ENCODE data around the gene GEMIN7.
A peak's percentile ranks its signal among the peaks of the same experiment; 100 is the strongest.

Gene GEMIN7

DNA sequence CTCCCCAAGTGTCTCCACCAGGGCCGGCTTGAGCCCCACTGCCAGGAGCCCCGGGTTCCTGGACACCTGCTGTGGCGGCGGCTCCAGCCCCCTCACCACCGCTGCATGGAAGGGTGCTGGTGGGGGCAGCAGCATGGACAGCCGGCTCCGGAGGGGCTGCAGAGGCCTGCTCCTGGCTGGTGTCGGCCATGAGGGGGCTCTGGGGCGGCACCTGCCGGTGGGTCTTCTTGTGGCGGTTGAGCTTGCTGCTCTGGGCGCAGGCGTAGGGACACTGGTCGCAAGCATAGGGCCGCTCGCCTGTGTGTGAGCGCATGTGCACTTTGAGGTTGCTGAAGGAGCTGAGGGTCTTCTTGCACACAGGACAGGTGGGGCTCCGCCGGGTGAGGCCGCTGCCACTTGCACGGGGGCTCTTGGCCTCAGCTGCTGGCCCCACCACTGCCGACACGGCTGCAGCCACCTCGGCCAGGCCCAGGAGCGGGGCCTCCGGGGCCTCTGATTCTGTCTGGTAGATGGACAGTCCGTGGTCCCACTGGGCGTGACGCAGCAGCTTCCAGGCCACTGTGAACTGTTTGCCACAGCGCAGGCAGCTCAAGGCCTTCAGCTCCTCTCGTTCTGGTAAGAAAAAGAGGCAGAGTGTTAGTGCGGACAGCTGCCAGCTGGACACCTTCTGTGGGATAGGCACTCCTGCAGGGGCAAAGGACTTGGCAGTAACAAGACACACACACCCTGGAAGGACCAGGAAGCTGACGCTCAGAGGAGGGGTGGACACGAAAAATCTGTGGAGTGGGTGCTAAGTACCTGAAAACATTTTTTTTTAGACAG lies 6.9 kb upstream of the GEMIN7 start:
- Histone ChIP-seq H3K9me3 (ENCODE audit: control insufficient read depth, low read length) (no peaks in the 10 kb centered on the region), H3K27ac (ENCODE audit: insufficient read depth, low read depth, low read length, poor library complexity, severe bottlenecking) (no peak overlapping the region), H3K4me3 (ENCODE audit: insufficient read depth, low read depth, low read length) (no peak overlapping the region), H3K4me1 (ENCODE audit: control insufficient read depth, insufficient read depth, low read length) (peaks cover 22% of the 10 kb centered on the region), H3K27me3 (ENCODE audit: control insufficient read depth, insufficient read depth, low read length, poor library complexity, severe bottlenecking) (peaks cover 22% of the 10 kb centered on the region), H3K36me3 (ENCODE audit: control insufficient read depth, insufficient read depth, low read length) (peaks cover 10% of the 10 kb centered on the region)
- 93 to 94% methylated on average over 34 of the region's 34 CpGs for WGBS, 2 experiments

DNA sequence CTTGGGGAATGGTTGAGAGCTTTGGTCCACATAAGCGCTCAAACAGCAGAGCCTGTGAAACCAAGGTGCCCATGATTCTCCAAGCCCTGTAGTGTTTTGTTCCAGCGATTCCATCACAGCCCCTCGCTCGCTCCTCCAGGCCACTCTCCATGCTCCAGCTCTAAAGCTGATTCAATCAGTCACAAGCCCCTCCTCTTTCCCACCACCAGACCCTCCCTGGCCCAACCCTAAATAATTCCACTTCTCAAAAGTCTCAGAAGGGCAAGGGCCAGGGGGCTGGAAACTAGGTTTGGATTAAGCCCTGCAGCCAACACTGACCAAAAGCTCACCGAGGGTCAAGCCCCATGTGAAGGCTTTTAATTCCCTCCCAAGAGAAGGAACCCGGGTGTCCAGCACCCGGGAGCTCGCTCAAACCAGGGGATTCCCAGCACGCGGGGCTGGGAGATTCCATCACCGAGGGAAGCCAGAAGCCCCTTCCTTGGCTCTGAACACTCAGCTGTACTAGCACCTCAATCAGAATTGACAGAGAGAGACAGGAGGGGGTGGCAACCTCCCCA lies 4.2 kb upstream of the GEMIN7 start:
- no peaks in the 10 kb centered on the region for H3K9me3 ChIP-seq (ENCODE audit: control insufficient read depth, low read length)
- H3K27me3 ChIP-seq (ENCODE audit: control insufficient read depth, insufficient read depth, low read length, poor library complexity, severe bottlenecking), result peaks cover 27% of the 10 kb centered on the region
- no peak overlapping the region for H3K27ac ChIP-seq (ENCODE audit: insufficient read depth, low read depth, low read length, poor library complexity, severe bottlenecking)
- H3K4me3 ChIP-seq (ENCODE audit: insufficient read depth, low read depth, low read length), result peak overlapping the region; percentile 27
- H3K4me1 ChIP-seq (ENCODE audit: control insufficient read depth, insufficient read depth, low read length), result peaks cover 23% of the 10 kb centered on the region
- WGBS, 2 experiments, result 26 to 29% methylated on average over 11 of the region's 11 CpGs
- peaks cover 4% of the 10 kb centered on the region for H3K36me3 ChIP-seq (ENCODE audit: control insufficient read depth, insufficient read depth, low read length)

DNA sequence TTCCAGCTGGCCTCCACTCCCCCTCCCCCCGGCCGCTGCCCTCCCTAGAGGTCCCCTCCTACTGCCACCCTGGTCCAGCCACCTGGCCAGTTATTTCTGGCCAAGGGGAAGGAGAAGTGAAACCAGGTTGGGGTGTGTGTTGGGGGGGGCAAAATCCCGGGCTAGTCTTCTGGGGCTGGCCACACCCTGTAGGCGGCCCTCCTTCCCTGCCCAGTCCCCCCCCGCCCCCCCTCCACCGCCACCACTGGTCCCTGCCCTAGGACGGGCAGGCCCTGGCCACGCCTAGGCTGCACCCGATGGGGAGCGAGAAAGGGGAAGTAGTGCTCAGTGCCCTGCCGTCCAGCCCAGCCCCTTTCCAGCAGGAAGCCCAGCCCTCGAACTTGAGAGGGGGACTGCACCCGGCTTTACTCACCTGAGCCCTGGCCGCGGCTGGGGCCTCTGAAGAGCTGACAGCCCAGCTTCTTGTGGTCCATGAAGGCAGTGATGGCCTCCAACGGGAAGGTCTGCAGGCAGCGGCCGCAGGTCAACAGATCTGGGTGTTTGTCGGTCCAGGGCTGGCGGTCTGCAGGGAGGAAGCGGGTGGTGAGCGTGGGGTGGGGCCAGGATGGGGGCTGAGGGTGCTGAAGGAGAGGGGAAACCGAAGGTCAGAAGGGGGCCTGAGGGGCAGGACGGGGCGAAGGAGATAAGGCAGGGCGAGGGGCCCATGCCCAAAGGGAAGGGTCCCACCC lies 3.6 kb upstream of the GEMIN7 start:
- 2 to 3% methylated on average over 23 to 26 of the region's 26 CpGs for WGBS, 2 experiments
- Histone ChIP-seq H3K36me3 (ENCODE audit: control insufficient read depth, insufficient read depth, low read length) (peaks cover 4% of the 10 kb centered on the region), H3K27me3 (ENCODE audit: control insufficient read depth, insufficient read depth, low read length, poor library complexity, severe bottlenecking) (peaks cover 27% of the 10 kb centered on the region), H3K4me3 (ENCODE audit: insufficient read depth, low read depth, low read length) (peak overlapping the region; percentile 31), H3K9me3 (ENCODE audit: control insufficient read depth, low read length) (no peaks in the 10 kb centered on the region), H3K4me1 (ENCODE audit: control insufficient read depth, insufficient read depth, low read length) (peaks cover 30% of the 10 kb centered on the region), H3K27ac (ENCODE audit: insufficient read depth, low read depth, low read length, poor library complexity, severe bottlenecking) (no peak overlapping the region)

DNA sequence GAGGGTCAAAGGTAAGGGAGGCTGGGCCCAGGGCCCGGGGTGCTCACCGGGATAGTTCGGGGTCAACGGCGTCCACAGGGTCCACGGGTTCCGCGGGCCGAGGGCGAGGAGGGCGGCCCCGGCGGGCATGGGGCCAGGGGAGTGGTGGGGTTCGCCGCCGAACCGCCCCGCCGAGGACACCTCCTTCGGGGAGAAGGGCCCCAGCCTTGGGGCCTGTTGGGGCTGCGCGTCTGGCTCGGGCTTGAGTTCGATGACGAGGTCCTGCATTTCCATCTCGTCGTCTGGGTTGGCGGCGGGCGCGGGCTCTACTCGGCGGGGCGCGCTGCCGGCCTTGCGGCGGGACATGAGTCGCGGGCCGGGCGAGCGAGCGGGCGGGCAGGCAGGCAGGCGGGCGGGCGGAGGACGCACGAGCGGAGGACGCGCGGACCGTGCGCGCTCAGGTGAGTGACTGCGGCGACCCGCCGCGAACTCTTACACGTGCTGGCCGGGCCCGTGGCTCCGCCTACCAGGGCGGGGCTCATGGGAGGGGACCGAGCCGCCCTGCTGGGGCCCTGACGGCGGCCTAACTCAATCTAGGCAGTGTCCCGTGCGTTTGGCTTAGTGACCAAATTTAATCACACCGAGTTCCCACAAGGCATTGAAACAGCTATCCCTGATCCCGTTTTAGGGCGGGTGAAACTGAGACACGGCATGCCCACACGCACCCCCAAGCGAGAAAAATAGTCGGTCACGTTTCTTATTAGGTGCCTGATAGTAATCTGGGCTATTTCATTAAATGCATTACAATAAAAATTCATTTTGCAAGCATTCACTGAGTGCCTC lies 2.8 kb upstream of the GEMIN7 start, which contains the start of gene ZNF296:
TSS of gene ZNF296 (minus strand) at position 450 of the 822 bp plus-strand sequence. CDS start at position 345, 105 bp downstream.
- H3K9me3 ChIP-seq (ENCODE audit: control insufficient read depth, low read length), result no peaks in the 10 kb centered on the region
- H3K36me3 ChIP-seq (ENCODE audit: control insufficient read depth, insufficient read depth, low read length), result peaks cover 4% of the 10 kb centered on the region
- H3K27me3 ChIP-seq (ENCODE audit: control insufficient read depth, insufficient read depth, low read length, poor library complexity, severe bottlenecking), result peaks cover 27% of the 10 kb centered on the region
- H3K27ac ChIP-seq (ENCODE audit: insufficient read depth, low read depth, low read length, poor library complexity, severe bottlenecking), result no peak within 1 kb of the TSS
- peak within 1 kb of the TSS; percentile 31 for H3K4me3 ChIP-seq (ENCODE audit: insufficient read depth, low read depth, low read length)
- 1 to 2% methylated on average over 81 of the region's 81 CpGs for WGBS, 2 experiments
- peaks cover 30% of the 10 kb centered on the region for H3K4me1 ChIP-seq (ENCODE audit: control insufficient read depth, insufficient read depth, low read length)

DNA sequence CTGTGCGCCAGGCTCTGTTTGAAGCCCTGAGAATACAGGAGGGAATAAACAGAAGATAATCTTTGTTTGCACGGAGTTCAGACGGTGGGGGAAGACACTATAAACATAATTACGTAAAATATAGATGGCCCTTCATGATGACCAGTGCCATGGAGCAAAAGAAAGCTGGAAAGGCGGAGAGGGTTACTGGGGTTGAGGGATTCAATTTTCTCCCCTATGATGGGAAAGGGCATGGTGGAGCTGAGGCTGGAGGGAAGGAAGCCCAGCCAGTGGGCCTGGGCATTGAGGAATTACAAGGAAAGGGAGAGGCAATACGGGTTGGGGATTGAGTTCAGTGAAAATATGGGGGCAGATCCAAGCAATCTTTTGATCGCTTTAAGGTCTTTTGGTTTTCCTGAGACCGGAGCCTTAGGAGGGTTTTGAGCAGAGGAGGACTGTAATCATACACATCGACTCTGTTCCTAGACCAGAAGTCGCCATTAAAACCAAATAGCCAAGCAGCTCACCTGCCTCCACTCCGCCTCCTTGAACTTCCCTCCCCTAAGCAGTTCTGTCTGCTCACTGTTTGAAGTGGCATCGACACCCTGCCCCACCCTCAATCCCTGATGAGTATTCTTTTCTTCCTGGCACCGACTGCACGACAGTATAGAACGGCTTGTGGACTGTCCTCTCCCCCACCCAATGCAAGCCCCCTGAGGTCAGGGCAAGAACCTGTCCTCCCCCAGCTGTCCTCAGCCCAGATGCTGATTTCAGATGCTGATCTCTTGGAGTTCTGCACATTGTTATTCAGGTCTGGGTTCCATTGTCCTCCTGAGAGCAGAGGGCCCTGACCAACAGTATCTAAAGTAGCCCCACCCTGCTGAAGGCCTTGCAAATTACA lies 2.0 kb upstream of the GEMIN7 start:
- Histone ChIP-seq H3K27me3 (ENCODE audit: control insufficient read depth, insufficient read depth, low read length, poor library complexity, severe bottlenecking) (peaks cover 27% of the 10 kb centered on the region), H3K27ac (ENCODE audit: insufficient read depth, low read depth, low read length, poor library complexity, severe bottlenecking) (no peak overlapping the region), H3K4me3 (ENCODE audit: insufficient read depth, low read depth, low read length) (peak overlapping the region; percentile 31), H3K9me3 (ENCODE audit: control insufficient read depth, low read length) (no peaks in the 10 kb centered on the region), H3K36me3 (ENCODE audit: control insufficient read depth, insufficient read depth, low read length) (no peaks in the 10 kb centered on the region), H3K4me1 (ENCODE audit: control insufficient read depth, insufficient read depth, low read length) (peaks cover 30% of the 10 kb centered on the region)
- WGBS, 2 experiments, result 68 to 71% methylated on average over 15 of the region's 15 CpGs

DNA sequence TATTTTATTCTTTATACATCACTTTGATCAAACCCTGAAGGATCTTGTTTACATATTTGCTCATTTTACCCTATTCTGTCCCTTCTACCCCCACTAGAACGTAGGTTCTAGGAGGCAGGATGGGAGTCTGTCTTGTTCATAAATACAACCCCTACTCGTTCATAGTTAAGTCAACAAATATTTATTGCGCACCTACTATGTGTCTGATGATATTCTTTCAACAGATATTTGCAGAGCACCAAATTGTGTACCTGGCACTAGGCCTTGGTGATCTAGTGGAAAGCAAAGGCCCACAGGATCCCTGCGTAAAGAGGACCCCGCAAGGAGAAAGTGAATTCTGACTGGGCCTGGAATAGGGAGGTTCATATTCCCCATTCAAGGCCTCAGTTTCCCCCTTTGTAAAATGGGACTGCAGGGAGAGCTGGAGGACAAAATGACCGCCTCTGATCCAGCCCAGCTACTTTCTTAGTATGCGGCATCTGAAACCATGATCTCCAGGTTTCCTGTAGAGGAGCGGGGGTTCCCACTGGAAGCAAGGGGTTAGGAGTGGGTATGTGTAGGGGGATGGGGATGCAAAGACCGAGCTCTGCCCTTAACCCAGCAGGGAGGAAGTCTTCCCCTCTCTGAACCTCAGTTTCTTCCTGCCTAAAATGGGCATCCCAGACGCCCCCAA lies 534 bp upstream of the GEMIN7 start:
- Histone ChIP-seq H3K4me3 (ENCODE audit: insufficient read depth, low read depth, low read length) (peak overlapping the region; percentile 86), H3K27ac (ENCODE audit: insufficient read depth, low read depth, low read length, poor library complexity, severe bottlenecking) (no peak overlapping the region), H3K4me1 (ENCODE audit: control insufficient read depth, insufficient read depth, low read length) (peaks cover 30% of the 10 kb centered on the region), H3K36me3 (ENCODE audit: control insufficient read depth, insufficient read depth, low read length) (no peaks in the 10 kb centered on the region), H3K27me3 (ENCODE audit: control insufficient read depth, insufficient read depth, low read length, poor library complexity, severe bottlenecking) (peaks cover 27% of the 10 kb centered on the region), H3K9me3 (ENCODE audit: control insufficient read depth, low read length) (no peaks in the 10 kb centered on the region)
- WGBS, 2 experiments, result 63 to 68% methylated on average over 10 of the region's 10 CpGs

DNA sequence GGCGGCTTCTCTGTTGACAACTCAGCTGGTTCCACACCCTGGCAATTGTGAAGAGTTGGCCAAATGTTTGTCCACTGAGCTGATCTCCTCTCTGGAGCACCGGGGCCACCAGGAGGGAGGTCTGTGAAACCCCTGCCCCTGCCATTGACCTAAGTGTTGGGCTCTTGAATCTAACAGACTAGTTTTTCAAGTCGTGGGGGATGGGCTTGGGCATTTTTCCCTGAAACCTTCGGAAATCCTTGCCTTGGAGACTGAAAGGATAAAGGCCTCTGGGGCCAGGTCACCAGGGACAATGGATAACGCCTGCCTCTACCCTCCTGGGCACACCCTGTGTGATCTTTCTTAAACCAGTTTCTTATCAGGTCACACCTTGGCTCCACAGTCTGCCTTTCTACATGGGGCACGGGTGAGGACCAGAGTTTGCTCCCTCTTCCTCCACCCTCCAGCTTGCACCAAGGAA lies 881 bp downstream of the GEMIN7 start:
- H3K27me3 ChIP-seq (ENCODE audit: control insufficient read depth, insufficient read depth, low read length, poor library complexity, severe bottlenecking), result peaks cover 27% of the 10 kb centered on the region
- H3K4me3 ChIP-seq (ENCODE audit: insufficient read depth, low read depth, low read length), result peak overlapping the region; percentile 86
- peaks cover 23% of the 10 kb centered on the region for H3K4me1 ChIP-seq (ENCODE audit: control insufficient read depth, insufficient read depth, low read length)
- WGBS, 2 experiments, result 1 to 3% methylated on average over 6 of the region's 6 CpGs
- no peaks in the 10 kb centered on the region for H3K9me3 ChIP-seq (ENCODE audit: control insufficient read depth, low read length)
- no peaks in the 10 kb centered on the region for H3K36me3 ChIP-seq (ENCODE audit: control insufficient read depth, insufficient read depth, low read length)
- peak overlapping the region; percentile 26 for H3K27ac ChIP-seq (ENCODE audit: insufficient read depth, low read depth, low read length, poor library complexity, severe bottlenecking)

DNA sequence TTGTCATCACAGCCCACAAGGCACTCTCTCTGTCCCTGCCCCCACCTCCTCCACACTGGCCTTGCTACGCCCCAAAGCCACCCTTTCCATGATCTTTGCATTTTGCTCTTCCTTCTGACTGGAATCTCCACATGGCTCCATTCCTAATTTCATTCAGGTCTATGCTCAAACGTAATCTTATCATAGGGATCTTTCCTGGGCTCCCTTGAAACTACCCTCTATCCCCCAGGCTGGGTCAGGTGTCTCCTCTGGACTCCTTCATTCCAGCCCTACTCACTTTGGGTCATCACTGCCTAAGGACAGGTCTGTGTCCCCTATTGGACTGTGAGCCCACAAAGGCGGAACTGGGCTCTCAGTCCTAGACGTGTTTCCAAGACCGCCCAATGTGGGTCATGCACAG lies 3.1 kb downstream of the GEMIN7 start:
- peaks cover 9% of the 10 kb centered on the region for H3K4me1 ChIP-seq (ENCODE audit: control insufficient read depth, insufficient read depth, low read length)
- H3K9me3 ChIP-seq (ENCODE audit: control insufficient read depth, low read length), result no peaks in the 10 kb centered on the region
- 90 to 96% methylated on average over 5 of the region's 5 CpGs for WGBS, 2 experiments
- H3K4me3 ChIP-seq (ENCODE audit: insufficient read depth, low read depth, low read length), result no peak overlapping the region
- H3K27me3 ChIP-seq (ENCODE audit: control insufficient read depth, insufficient read depth, low read length, poor library complexity, severe bottlenecking), result peaks cover 5% of the 10 kb centered on the region
- H3K36me3 ChIP-seq (ENCODE audit: control insufficient read depth, insufficient read depth, low read length), result no peaks in the 10 kb centered on the region
- H3K27ac ChIP-seq (ENCODE audit: insufficient read depth, low read depth, low read length, poor library complexity, severe bottlenecking), result no peak overlapping the region

DNA sequence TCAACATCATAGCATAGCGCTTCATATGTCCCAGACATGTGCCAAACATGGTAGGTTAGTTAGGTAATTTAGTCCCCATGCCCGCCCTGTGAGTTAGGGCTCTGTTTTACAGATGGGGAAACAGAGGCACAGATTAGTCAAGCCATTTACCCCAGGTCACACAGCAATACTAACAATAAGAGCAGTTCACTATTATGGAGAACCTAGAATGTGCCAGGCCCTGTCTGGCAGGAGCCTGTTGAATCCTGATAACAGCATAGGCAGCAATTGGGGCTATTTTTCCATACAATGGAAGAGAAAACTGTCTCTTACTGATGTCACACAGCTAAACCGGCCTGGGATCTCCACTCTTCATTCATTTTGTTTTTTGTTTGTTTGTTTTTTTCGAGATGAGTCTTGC lies 7.4 kb downstream of the GEMIN7 start:
- WGBS, 2 experiments, result 95 to 97% methylated on average over 4 of the region's 4 CpGs
- H3K4me3 ChIP-seq (ENCODE audit: insufficient read depth, low read depth, low read length), result no peak overlapping the region
- no peak overlapping the region for H3K27ac ChIP-seq (ENCODE audit: insufficient read depth, low read depth, low read length, poor library complexity, severe bottlenecking)
- H3K36me3 ChIP-seq (ENCODE audit: control insufficient read depth, insufficient read depth, low read length), result peaks cover 7% of the 10 kb centered on the region
- no peaks in the 10 kb centered on the region for H3K9me3 ChIP-seq (ENCODE audit: control insufficient read depth, low read length)
- H3K27me3 ChIP-seq (ENCODE audit: control insufficient read depth, insufficient read depth, low read length, poor library complexity, severe bottlenecking), result no peaks in the 10 kb centered on the region
- peaks cover 8% of the 10 kb centered on the region for H3K4me1 ChIP-seq (ENCODE audit: control insufficient read depth, insufficient read depth, low read length)
